Cerebellar nuclear complex (tissue), 1 donor: Measurements from ENCODE around the gene FOXI1.

ENCODE experiments used
- DNase-seq, 2 experiments: peaks; one replicate each; lab custom pipeline; 2025; lab: John Stamatoyannopoulos, UW

The FOXI1 gene

GRCh38 chr5:170105642-170106611, at the start of gene FOXI1:
Gene FOXI1, plus strand, starts transcription at chr5:170105897. Its CDS starts 61 bp downstream, at chr5:170105958.
- no peak for DNase-seq

DNA sequence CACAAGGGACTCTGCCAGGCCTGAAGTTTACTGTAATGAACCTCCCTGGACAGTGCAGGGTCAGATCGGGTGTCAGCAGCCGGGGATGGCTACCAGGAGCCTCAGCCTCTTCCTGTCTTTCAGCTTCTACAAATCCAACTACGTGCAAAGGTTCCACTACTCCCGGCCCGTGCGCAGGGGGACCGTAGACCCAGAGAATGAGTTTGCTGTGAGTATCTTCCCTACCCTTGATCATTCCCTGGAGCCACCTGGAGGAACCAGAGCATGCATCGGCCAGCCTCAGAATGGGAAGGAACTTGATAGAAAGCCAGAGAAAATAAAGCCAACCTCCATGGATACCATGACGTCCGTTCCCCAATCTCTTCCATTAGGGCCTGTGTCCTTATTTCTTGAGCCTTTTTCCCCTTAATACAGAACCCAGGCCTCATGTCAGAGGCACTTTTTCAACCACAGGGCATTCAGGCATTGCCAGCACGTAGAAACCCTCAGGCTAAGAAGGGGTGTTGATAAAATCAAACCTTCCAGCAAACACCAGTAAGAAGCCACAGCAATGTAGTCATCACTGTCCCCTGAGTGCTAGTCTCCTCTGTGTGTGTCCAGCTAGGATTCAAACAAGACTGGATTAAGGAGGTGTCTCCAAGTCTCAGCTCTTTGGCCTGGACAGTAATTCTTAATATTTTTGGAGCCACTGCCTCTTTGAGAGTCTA, 49.0 kb upstream of the FOXI1 start:
- no peak for DNase-seq

GRCh38 chr5:170057311-170057710, 48.4 kb upstream of the FOXI1 start:
- DNase-seq = no peak

DNA sequence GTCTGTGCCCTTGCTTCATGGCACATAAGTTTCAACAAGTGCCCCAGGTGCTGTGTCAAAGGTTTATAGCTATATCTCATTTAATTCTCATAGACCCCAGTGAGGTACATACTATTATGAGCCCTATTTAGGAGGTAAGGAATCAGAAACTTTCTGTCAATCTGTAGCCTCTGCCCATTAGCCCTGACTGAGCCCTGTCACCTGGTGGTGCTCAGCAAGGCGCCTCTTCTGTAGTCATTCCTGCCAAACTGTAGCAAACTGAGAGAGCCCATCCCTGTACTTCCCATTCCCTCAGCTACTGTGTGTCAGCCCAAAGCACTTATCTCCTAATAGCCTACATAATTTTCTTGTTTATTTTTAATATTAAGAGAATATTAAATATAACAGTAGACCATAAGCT, 46.5 kb upstream of the FOXI1 start:
- no peak for DNase-seq

GRCh38 chr5:170067152-170067551, 38.5 kb upstream of the FOXI1 start:
- DNase-seq = no peak

- no peak for DNase-seq
These were observed 38.0 kb upstream of the FOXI1 start for GRCh38 chr5:170067574-170068170.

DNA sequence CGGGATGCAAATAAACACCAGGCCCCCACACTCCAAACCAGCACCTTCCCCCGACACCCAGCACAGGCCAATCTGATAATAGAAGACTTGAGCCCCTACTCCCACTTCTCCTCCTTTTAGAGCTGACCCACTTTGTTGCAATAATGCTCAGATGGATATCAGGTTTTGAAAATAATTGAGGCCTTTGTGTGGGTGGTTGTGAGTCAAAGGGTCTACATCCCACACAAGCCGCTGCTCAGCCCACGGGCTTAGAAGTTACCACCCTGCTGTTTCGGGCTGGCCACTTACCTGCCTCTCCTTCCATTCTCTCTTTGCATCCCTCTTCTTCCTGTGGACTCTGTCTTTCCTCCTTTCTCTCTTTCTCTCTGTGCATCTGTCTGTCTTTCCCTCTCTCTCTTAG, 36.2 kb upstream of the FOXI1 start:
- no peak for DNase-seq

DNA sequence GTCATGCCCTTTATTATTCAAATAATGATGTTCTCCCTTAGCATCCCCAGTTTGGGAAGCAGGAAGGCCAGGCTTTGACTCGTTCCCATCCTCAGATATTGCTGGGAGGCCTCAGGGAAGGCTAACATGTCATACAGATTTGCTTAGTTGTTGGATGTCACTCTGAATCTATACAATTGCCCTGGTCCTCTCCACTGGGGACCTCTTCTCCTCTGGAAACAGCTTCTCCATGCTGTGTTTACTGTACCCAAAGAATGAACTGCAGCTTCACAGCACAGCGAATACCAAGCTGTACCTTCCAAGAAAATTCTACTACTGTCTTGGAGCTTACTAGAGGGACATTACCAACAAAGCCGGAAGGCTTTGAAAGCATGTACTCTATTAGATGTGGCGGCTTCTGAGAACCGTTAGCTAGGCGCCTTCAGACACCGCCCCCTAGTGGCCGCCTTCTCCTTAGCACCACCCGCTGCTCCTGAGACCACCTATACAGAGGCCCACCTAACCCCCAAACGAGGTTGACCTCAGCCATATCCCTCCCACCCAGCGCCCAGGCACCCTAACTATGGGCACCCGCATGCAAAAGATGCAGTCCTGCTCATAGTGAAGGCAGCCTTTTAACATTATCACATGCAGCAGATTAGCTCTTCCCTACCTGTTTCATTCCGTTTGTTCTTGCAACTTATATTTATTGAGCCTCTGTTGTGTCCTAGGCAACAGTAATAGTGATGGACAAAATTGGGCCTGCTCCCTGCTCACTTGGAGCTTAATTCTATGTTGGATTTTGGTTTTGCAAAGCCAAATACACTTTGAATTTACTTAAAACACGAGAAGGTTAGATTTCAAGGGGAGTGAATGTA, 34.9 kb upstream of the FOXI1 start:
- no peak for DNase-seq

- no peak for DNase-seq
These were observed 33.9 kb upstream of the FOXI1 start for GRCh38 chr5:170071748-170072147.

DNA sequence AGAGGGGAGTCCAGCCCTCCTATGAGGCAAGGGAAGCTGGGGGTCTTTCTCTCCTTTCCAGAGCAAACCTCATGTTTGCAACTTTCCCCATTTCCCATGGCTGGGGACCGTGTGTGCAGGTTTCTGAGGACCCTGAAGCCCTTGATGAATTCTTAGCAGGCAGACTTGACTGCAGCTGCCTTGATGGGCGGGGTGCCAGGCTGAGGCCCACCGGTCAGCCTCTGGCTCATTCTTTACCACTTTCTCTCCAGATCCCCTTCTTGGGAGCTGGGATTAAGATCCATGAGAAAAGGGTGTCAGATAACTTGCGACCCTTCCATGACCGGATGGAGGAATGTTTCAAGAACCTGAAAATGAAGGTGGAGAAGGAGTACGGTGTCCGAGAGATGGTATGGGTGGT, 30.0 kb upstream of the FOXI1 start:
- no peak for DNase-seq

- no peak for DNase-seq
These were observed 29.5 kb upstream of the FOXI1 start for GRCh38 chr5:170076211-170076610.

DNA sequence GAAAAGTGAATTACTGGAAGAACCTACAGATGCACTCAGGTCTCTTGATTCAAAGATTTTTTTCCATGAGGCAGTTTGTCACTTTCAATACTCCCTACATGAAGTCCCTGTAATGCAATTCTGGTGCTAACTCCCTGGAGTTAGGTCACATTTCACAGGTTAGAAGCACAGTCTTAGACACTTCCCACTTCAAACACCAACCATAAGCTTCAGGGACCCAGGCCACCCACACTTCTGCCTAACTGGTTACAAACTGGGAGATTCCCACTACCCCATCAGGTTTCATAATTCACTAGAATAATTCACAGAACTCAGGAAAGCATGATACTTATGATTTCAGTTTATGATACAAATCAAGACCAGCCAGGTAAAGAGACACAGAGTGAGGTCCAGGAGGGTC, 29.0 kb upstream of the FOXI1 start:
- DNase-seq = no peak

GRCh38 chr5:170077526-170077925, 28.2 kb upstream of the FOXI1 start:
- no peak for DNase-seq

DNA sequence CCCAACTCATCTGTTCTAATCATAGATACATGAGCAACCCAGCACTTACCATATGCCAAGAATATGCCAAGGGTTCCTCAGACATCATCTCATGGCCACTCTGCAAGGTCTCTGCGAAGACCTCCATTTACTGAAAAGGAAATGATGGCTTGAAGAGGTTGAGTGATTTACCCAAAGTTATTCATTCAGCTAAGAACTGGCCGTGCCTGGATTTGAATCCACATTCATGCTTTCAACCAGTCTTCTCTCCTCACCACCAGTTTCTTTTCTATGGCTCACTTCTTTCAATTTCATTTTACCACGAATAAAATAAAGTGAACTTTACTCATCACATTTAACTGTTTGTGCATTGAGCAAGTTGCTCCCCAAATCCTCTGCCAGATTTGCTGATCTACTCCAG, 27.2 kb upstream of the FOXI1 start:
- DNase-seq = no peak

DNA sequence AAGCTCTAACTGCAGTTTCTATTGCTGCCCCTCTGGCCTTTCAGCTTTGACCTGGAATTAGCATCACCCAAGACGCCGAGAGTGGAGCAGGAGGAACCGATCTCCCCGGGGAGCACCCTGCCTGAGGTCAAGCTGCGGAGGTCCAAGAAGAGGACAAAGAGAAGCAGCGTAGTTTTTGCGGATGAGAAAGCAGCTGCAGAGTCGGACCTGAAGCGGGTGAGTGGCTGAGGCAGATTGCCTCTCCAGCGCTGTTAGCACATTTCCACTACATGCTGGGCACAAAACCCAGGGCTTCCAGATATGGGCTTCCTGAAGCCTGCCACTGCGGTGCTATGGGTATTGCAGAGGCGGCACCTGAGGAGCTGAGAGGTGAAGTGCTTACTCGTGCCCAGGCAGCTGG, 26.8 kb upstream of the FOXI1 start:
- no peak for DNase-seq

DNA sequence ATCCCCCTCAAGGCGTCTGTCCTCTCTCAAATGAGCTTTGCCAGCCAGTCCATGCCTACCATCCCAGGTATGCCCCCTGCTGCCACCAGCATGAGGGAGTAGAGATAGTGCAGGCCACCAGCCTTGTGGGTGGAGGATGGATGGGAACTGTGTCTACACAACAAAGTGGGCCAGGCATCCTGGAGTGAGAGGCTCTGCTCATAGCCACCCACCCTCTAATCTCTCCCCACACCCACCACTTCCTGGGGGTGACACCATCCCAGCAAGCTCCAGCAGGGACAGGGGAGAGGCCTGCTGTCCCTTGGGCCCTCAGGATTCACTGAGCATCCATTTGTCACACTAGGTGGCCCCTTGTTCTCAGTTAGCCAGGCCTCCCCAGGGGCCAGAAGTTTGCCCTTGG, 25.5 kb upstream of the FOXI1 start:
- no peak for DNase-seq

GRCh38 chr5:170080786-170081445, 24.8 kb upstream of the FOXI1 start:
- no peak for DNase-seq

DNA sequence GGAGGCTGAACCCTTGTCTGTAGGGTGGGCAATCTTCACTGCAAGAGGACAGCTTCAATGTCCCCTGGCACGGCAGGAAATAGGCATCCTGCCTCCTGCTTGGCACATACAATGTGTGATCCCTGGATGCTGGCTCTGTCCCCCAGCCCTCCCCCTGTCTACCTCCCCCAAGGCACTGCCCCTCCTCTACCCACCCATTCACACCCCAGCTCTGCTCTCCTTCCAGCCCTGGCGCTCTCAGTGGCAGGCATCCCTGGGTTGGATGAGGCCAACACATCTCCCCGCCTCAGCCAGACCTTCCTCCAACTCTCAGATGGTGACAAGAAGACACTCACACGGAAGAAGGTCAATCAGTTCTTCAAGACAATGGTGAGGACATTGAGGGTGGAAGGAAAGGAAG, 24.1 kb upstream of the FOXI1 start:
- DNase-seq = no peak

GRCh38 chr5:170082701-170083100, 23.0 kb upstream of the FOXI1 start:
- DNase-seq = no peak

- no peak for DNase-seq
These were observed 18.4 kb upstream of the FOXI1 start for GRCh38 chr5:170087168-170087817.
